Spinal cord (tissue), 10 donors: ENCODE measurements around the gene CNNM3. TPM values are rescaled to one million over a fixed set of nuclear protein-coding genes. Genes with fewer than 3 reads are reported as not detected.

Source experiments
- DNase-seq, 6 donors: peaks; one replicate each; pipeline versions ENCODE4 v3.0.0 to v3.0.0-alpha.2; 2013 to 2015; ENCODE audit warnings: low spot score in 6 of 6, low read depth in 4 of 6
- H3K27ac ChIP-seq: one replicate; pipeline ENCODE4 v1.5.1; 2013; ENCODE audit warnings: low read depth, low read length, control low read depth
- H3K27me3 ChIP-seq: one replicate; pipeline ENCODE4 v1.6.1; 2013; ENCODE audit warnings: low read length; ENCODE audit not compliant: control insufficient read depth, insufficient read depth
- H3K36me3 ChIP-seq: one replicate; pipeline ENCODE4 v1.6.1; 2013; ENCODE audit warnings: low read length; ENCODE audit not compliant: control insufficient read depth, insufficient read depth
- H3K4me1 ChIP-seq: one replicate; pipeline ENCODE4 v1.6.1; 2013; ENCODE audit warnings: low read length; ENCODE audit not compliant: control insufficient read depth, insufficient read depth
- H3K4me3 ChIP-seq: one replicate; pipeline ENCODE4 v1.5.1; 2013; ENCODE audit warnings: low read depth, low read length, control low read depth
- H3K9me3 ChIP-seq: one replicate; pipeline ENCODE4 v1.6.1; 2013; ENCODE audit warnings: low read length; ENCODE audit not compliant: control insufficient read depth, insufficient read depth
- WGBS: methylation state at CpG from one replicate; pipeline ENCODE4 v1.1.5; 2013; ENCODE audit warnings: missing lambda C conversion rate; ENCODE audit not compliant: insufficient coverage; 5-methylcytosine and 5-hydroxymethylcytosine counted together
- polyA plus RNA-seq, 2 donors: library from polyadenylated mRNA; unstranded; fragments of 120-200 nt; gene quantifications; one replicate each; pipeline ENCODE4 v1.2.1, GENCODE V29; 2013; ENCODE audit not compliant: insufficient read length in 2 of 2
- total RNA-seq, 2 donors: library from RNA; depleted of rRNA in 1 of 2; stranded (reverse); fragments of 120-200 nt in 1 of 2; fragments of >200 nt in 1 of 2; gene quantifications; one replicate each; pipeline versions ENCODE4 v1.2.3 to v1.2.4, GENCODE V29; 2013 to 2014
- donor health status: healthy.

The CNNM3 gene
- total and polyA plus RNA-seq, 4 donors = 10.2 to 51.5 (median 25.5) TPM

- no peak for DNase-seq
- peaks cover 82% of the 10 kb centered on the region for H3K4me1 ChIP-seq
- no peaks in the 10 kb centered on the region for H3K9me3 ChIP-seq
- H3K36me3 ChIP-seq = no peaks in the 10 kb centered on the region
- H3K27ac ChIP-seq = peak overlapping the region; percentile 89
- WGBS = 69% methylated on average over 13 of the region's 16 CpGs
- H3K4me3 ChIP-seq = no peak overlapping the region
- H3K27me3 ChIP-seq = no peaks in the 10 kb centered on the region
Measured at GRCh38 chr2:96876269-96877041, 60.4 kb downstream of the CNNM3 start.

DNA sequence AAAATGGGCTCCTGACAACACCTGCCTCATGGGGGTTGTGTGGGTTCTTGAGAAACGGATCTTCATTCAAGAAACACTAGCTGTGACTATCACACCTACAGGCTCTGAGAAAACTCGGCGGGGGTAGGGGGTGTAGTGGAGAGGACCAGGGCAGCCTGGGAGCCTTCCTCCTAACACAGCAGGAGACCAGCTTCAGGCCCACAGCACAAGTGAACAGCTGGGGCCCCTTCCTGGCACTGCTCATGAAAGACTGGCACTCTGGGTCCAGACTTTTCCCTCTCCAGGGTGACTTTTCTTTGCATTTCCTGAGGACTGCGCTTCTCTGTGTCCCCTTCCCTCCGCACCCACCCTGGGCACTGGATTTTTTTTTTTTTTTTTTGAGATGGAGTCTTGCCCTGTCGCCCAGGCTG is 61.0 kb downstream of the CNNM3 start:
- 86% methylated on average over 1 of the region's 6 CpGs for WGBS
- Histone ChIP-seq H3K4me3 (no peak overlapping the region), H3K27me3 (no peaks in the 10 kb centered on the region), H3K9me3 (no peaks in the 10 kb centered on the region), H3K36me3 (no peaks in the 10 kb centered on the region), H3K4me1 (peaks cover 81% of the 10 kb centered on the region), H3K27ac (peak overlapping the region; percentile 89)
- no peak for DNase-seq

DNA sequence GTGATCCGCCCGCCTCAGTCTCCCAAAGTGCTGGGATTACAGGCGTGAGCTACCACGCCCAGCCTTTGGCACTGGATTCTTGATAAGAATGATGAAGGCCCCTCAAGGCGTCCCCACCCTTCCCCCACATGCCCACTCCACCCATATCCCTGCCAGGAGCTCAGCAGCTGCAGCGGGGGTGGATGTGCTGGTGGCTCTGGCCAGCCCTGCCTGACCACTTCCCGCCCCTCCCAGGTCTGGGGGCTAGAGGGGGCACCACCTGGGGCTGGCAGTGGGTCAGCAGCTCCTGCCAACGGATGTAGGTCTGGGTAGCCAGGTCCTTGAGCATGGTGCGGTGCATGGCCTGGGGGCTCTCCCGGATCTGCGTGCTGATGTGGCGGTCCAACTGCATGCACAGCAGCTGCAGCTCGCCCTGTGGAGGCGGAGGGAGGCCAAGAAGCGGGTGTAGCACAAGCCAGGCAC is 61.6 kb downstream of the CNNM3 start:
- no peaks in the 10 kb centered on the region for H3K36me3 ChIP-seq
- 77% methylated on average over 14 of the region's 15 CpGs for WGBS
- H3K9me3 ChIP-seq = no peaks in the 10 kb centered on the region
- no peak for DNase-seq
- no peak overlapping the region for H3K4me3 ChIP-seq
- no peak overlapping the region for H3K27ac ChIP-seq
- no peaks in the 10 kb centered on the region for H3K27me3 ChIP-seq
- H3K4me1 ChIP-seq = peaks cover 84% of the 10 kb centered on the region

DNA sequence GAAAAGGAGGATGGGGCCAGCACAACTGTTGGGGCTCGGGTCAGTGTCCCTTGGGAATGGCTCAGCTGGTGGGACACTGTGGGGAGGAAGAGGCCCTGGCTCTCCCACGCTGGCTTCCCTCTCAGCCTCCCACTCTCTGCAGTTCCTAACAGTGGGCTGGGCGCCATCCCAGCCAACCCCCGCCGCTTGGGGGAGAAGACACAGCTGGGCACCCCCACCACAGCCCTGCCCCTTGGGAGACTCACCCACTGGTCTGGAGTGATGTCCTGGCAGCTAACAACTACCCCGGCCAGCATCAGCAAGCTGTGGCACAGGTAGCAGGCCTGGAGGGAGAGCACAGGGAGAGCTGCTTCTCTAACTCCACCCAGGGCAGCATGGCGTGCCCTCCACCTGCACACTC is 62.1 kb downstream of the CNNM3 start:
- Histone ChIP-seq H3K4me1 (peaks cover 80% of the 10 kb centered on the region), H3K36me3 (no peaks in the 10 kb centered on the region), H3K27ac (no peak overlapping the region), H3K27me3 (no peaks in the 10 kb centered on the region), H3K4me3 (no peak overlapping the region), H3K9me3 (no peaks in the 10 kb centered on the region)
- no peak for DNase-seq
- whole genome bisulfite sequencing = 70% methylated on average over 4 of the region's 7 CpGs

- 78% methylated on average over 20 of the region's 22 CpGs for WGBS
- DNase-seq = no peak
- peaks cover 75% of the 10 kb centered on the region for H3K4me1 ChIP-seq
- no peak overlapping the region for H3K27ac ChIP-seq
- H3K9me3 ChIP-seq = no peaks in the 10 kb centered on the region
- H3K27me3 ChIP-seq = no peaks in the 10 kb centered on the region
- peaks cover 2% of the 10 kb centered on the region for H3K36me3 ChIP-seq
- H3K4me3 ChIP-seq = no peak overlapping the region
Measured at GRCh38 chr2:96878796-96879544, 62.9 kb downstream of the CNNM3 start.

- Histone ChIP-seq H3K27me3 (no peaks in the 10 kb centered on the region), H3K4me1 (peaks cover 75% of the 10 kb centered on the region), H3K4me3 (no peak overlapping the region), H3K36me3 (peaks cover 2% of the 10 kb centered on the region), H3K27ac (no peak overlapping the region), H3K9me3 (no peaks in the 10 kb centered on the region)
- 92% methylated on average over 17 of the region's 18 CpGs for WGBS
- DNase-seq = no peak
Measured at GRCh38 chr2:96879545-96880040, 63.5 kb downstream of the CNNM3 start.

DNA sequence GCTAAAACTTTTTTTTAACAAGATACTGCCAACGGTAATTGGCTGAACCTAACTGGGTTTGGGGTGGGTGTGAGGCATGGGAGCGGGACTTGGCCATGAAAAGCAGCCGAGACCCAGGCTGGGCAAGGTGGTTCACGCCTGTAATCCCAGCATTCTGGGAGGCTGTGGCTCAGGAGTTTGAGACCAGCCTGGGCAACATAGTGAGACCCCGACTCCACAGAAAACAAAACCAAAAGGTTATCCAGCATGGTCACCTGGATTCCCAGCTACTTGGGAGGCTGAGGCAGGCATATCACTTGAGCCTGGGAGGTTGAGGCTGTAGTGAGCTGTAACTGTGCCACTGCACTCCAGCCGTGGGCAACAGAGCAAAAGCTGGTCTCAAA is 64.8 kb downstream of the CNNM3 start:
- Histone ChIP-seq H3K9me3 (no peaks in the 10 kb centered on the region), H3K36me3 (peaks cover 2% of the 10 kb centered on the region), H3K4me3 (no peak overlapping the region), H3K4me1 (peaks cover 74% of the 10 kb centered on the region), H3K27me3 (no peaks in the 10 kb centered on the region), H3K27ac (no peak overlapping the region)
- WGBS = 86% methylated on average over 5 of the region's 6 CpGs
- no peak for DNase-seq

- Histone ChIP-seq H3K9me3 (no peaks in the 10 kb centered on the region), H3K27ac (no peak overlapping the region), H3K4me3 (no peak overlapping the region), H3K36me3 (peaks cover 2% of the 10 kb centered on the region), H3K27me3 (no peaks in the 10 kb centered on the region), H3K4me1 (peaks cover 71% of the 10 kb centered on the region)
- WGBS = 61% methylated on average over 3 of the region's 10 CpGs
- peak in 1 of 6 donors; percentile 41 for DNase-seq
Measured at GRCh38 chr2:96881349-96882195, 65.5 kb downstream of the CNNM3 start.

DNA sequence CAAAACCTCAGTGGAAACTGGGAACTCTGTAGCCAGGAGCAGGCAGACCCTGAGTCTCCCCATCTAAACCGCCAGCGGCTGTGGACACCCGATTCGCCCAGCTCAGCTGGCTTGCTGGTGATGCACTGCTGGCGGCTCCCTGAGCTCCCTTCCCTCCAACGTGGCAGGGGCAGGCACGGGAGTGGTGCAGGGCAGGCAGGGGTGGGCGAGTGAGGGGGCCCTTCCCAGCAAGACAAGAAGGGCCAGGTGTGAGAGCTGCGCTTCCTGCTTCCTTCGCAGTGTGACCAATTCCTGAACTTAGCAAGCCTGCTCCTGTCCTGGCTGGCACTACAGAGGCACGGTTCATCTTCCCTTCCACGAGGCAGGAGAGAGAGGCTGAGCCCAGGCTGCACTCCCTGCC is 66.2 kb downstream of the CNNM3 start:
- no peak for DNase-seq
- H3K4me3 ChIP-seq = no peak overlapping the region
- WGBS = 67% methylated on average over 12 of the region's 12 CpGs
- no peaks in the 10 kb centered on the region for H3K9me3 ChIP-seq
- H3K27me3 ChIP-seq = no peaks in the 10 kb centered on the region
- no peak overlapping the region for H3K27ac ChIP-seq
- H3K36me3 ChIP-seq = peaks cover 2% of the 10 kb centered on the region
- peaks cover 68% of the 10 kb centered on the region for H3K4me1 ChIP-seq
